WTC11 (cell line): ENCODE measurements around the gene ACOX3. TPM values are rescaled to one million over a fixed set of nuclear protein-coding genes. Genes with fewer than 3 reads are reported as not detected.

Source experiments
- ATAC-seq: fragments of 200-7000 bp; cut with Tn5 transposase; 2 replicates; pipeline ENCODE4 v1.10.0; 2021; ENCODE audit warnings: mild to moderate bottlenecking, moderate library complexity
- CTCF ChIA-PET: fragments of 300-600 bp; sonication (Branson Sonifier 250); formaldehyde crosslinking; loops from one replicate; lab custom pipeline; 2021; ENCODE audit warnings: antibody characterized with exemption; lab: Charles Lee
- POLR2A ChIA-PET: fragments of 350-600 bp; sonication (Branson Sonifier 250); formaldehyde crosslinking; loops from one replicate; lab custom pipeline; 2021; ENCODE audit warnings: antibody characterized with exemption; lab: Charles Lee
- DNase-seq: peaks from one replicate; pipeline ENCODE4 v3.0.0; 2021; ENCODE audit warnings: low spot score
- H3K27ac Mint-ChIP-seq: 2 replicates; pipeline ENCODE4 v1.8.0; 2021; ENCODE audit warnings: mixed read lengths
- H3K27me3 Mint-ChIP-seq: 2 replicates; pipeline ENCODE4 v1.8.0; 2021; ENCODE audit warnings: low read depth, mild to moderate bottlenecking, moderate library complexity, mixed read lengths
- H3K36me3 Mint-ChIP-seq: 2 replicates; pipeline ENCODE4 v1.8.0; 2021; ENCODE audit warnings: mixed read lengths
- H3K4me1 Mint-ChIP-seq: 2 replicates; pipeline ENCODE4 v1.8.0; 2022; ENCODE audit warnings: mixed read lengths
- H3K4me3 Mint-ChIP-seq: 2 replicates; pipeline ENCODE4 v1.8.0; 2021; ENCODE audit warnings: mild to moderate bottlenecking, moderate library complexity, mixed read lengths
- H3K9me3 Mint-ChIP-seq: 2 replicates; pipeline ENCODE4 v1.8.0; 2021; ENCODE audit warnings: mixed read lengths
- EMX1 ChIP-seq: fragments of 250-450 bp; sonication (Bioruptor Pico); IDR thresholded peaks from 2 replicates; pipeline ENCODE4 v1.8.0; 2021; ENCODE audit warnings: mild to moderate bottlenecking
- FOXK1 ChIP-seq: sonication (generic); formaldehyde crosslinking; IDR thresholded peaks from 2 replicates; pipeline ENCODE4 v1.8.0; 2022; ENCODE audit warnings: mild to moderate bottlenecking, moderate library complexity, missing genetic modification reagents
- GABPB1 ChIP-seq: sonication (generic); formaldehyde crosslinking; IDR thresholded peaks from 2 replicates; pipeline ENCODE4 v1.8.1; 2023; ENCODE audit warnings: mild to moderate bottlenecking, missing genetic modification reagents
- GRHL2 ChIP-seq: fragments of 250-450 bp; sonication (Bioruptor Pico); IDR thresholded peaks from 2 replicates; pipeline ENCODE4 v1.8.0; 2022; ENCODE audit warnings: mild to moderate bottlenecking, moderate library complexity; ENCODE audit not compliant: insufficient replicate concordance, severe bottlenecking
- KAT7 ChIP-seq: sonication (generic); formaldehyde crosslinking; IDR thresholded peaks from 2 replicates; pipeline ENCODE4 v1.8.1; 2023; ENCODE audit warnings: missing genetic modification reagents, mild to moderate bottlenecking, borderline replicate concordance
- MXD4 ChIP-seq: fragments of 250-450 bp; sonication (Bioruptor Pico); IDR thresholded peaks from 2 replicates; pipeline ENCODE4 v1.8.0; 2021; ENCODE audit warnings: mild to moderate bottlenecking, moderate library complexity, borderline replicate concordance
- NR1H2 ChIP-seq: sonication (generic); formaldehyde crosslinking; IDR thresholded peaks from 2 replicates; pipeline ENCODE4 v1.9.0; 2021; ENCODE audit warnings: mild to moderate bottlenecking, moderate library complexity, missing genetic modification reagents
- OVOL2 ChIP-seq: fragments of 250-450 bp; sonication (Bioruptor Pico); IDR thresholded peaks from 2 replicates; pipeline ENCODE4 v1.9.0; 2021; ENCODE audit warnings: mild to moderate bottlenecking, borderline replicate concordance
- PRDM15 ChIP-seq: sonication (generic); formaldehyde crosslinking; IDR thresholded peaks from 2 replicates; pipeline ENCODE4 v1.8.0; 2022; ENCODE audit warnings: missing genetic modification reagents
- RORB ChIP-seq: fragments of 250-450 bp; sonication (Bioruptor Pico); IDR thresholded peaks from 2 replicates; pipeline ENCODE4 v1.9.0; 2021; ENCODE audit warnings: mild to moderate bottlenecking
- TCF7 ChIP-seq: sonication (generic); formaldehyde crosslinking; IDR thresholded peaks from 2 replicates; pipeline ENCODE4 v1.8.0; 2022; ENCODE audit warnings: mild to moderate bottlenecking, low read depth, missing genetic modification reagents, moderate library complexity
- TEAD4 ChIP-seq: sonication (generic); formaldehyde crosslinking; IDR thresholded peaks from 2 replicates; pipeline ENCODE4 v1.8.0; 2022; ENCODE audit warnings: mild to moderate bottlenecking, missing genetic modification reagents
- ZBTB21 ChIP-seq: sonication (generic); formaldehyde crosslinking; IDR thresholded peaks from 2 replicates; pipeline ENCODE4 v1.8.1; 2023; ENCODE audit warnings: mild to moderate bottlenecking, missing genetic modification reagents, borderline replicate concordance
- ZNF263 ChIP-seq: sonication (generic); formaldehyde crosslinking; IDR thresholded peaks from 2 replicates; pipeline ENCODE4 v1.8.1; 2022; ENCODE audit warnings: low read depth, mild to moderate bottlenecking, moderate library complexity, missing genetic modification reagents
- ZNF317 ChIP-seq: sonication (generic); formaldehyde crosslinking; IDR thresholded peaks from 2 replicates; pipeline ENCODE4 v1.8.1; 2023; ENCODE audit warnings: low read depth, mild to moderate bottlenecking, moderate library complexity, missing genetic modification reagents, borderline replicate concordance
- total RNA-seq: library from RNA; stranded (reverse); gene quantifications from 3 replicates; pipeline ENCODE4 v1.2.3, GENCODE V29; 2021
- TF ChIP-seq, protein P1 (sequence below): fragments of 250-450 bp; sonication (Bioruptor Pico); IDR thresholded peaks from 2 replicates; pipeline ENCODE4 v1.8.0; 2021; ENCODE audit warnings: mild to moderate bottlenecking
- TF ChIP-seq, protein P2 (sequence below): sonication (generic); formaldehyde crosslinking; conservative IDR thresholded peaks from 2 replicates; pipeline ENCODE4 v1.8.1; 2023; ENCODE audit warnings: mild to moderate bottlenecking, low read depth, missing genetic modification reagents, moderate library complexity
- TF ChIP-seq, protein P3 (sequence below): sonication (generic); formaldehyde crosslinking; IDR thresholded peaks from 2 replicates; pipeline ENCODE4 v1.8.0; 2023; ENCODE audit warnings: missing genetic modification reagents
- TF ChIP-seq, protein P4 (sequence below): fragments of 200-600 bp; IDR thresholded peaks from 2 replicates; pipeline ENCODE4 v1.8.0; 2022; ENCODE audit warnings: antibody characterized with exemption
- TF ChIP-seq, protein P5 (sequence below): sonication (generic); formaldehyde crosslinking; IDR thresholded peaks from 2 replicates; pipeline ENCODE4 v1.8.0; 2022; ENCODE audit warnings: mild to moderate bottlenecking, missing genetic modification reagents

The ACOX3 gene
- total RNA-seq, 1 experiment from 2014 or later = 10.7 TPM

DNA sequence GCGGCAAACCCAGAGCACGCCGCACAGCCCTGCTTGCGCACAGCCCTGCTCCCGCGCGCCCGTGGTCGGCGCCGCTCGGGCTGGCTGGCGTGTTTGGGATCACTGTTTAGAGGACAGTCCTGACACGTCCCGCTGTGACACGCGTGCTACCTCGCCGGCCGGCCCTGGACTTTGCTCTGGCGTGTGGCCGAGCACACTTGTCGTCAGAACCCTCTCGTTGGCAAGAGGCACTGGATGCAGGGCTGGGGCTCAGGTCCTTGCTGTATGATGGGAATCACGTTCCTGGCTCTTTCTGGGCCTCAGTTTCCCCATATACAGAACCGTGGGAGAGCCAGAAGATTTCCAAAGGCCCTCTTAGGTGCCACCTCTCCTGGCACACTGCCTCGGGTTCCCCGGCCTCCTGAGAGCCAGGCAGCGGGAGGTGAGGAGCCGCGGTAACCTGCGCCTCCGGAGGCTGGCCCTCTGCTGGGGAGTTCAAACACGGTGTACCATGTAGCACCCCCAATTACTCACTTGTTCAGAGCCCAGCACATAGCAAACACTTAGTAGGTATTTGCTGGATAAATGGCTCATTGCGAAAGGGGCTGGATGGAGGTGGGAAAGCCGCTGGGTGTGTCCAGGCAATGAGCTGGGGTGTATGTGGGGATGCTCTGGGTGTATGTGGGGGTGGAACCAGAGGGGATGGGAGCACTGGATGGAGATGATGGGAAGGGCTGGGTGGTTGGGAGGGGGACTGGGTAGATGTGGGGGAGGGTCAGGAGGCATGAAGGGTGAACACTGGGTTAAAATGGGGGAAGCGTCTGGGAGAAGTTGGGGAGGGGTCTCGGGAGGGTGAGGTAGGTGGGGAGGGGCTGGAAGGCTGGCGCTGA lies 94.3 kb downstream of the ACOX3 start:
- DNase-seq = no peak
- ATAC-seq = no peak
- TF ChIP-seq ZNF263 (CRISPR knock-in tag) (no peak), ZNF317 (CRISPR knock-in tag) (no peak), EMX1 (no peak), RORB (CRISPR knock-in tag) (no peak), TCF7 (CRISPR knock-in tag) (no peak), TEAD4 (CRISPR knock-in tag) (no peak), PRDM15 (CRISPR knock-in tag) (no peak), ZBTB21 (CRISPR knock-in tag) (no peak), GABPB1 (CRISPR knock-in tag) (no peak), GRHL2 (CRISPR knock-in tag) (no peak), OVOL2 (CRISPR knock-in tag) (no peak)
- TF ChIP-seq, protein P1, sequence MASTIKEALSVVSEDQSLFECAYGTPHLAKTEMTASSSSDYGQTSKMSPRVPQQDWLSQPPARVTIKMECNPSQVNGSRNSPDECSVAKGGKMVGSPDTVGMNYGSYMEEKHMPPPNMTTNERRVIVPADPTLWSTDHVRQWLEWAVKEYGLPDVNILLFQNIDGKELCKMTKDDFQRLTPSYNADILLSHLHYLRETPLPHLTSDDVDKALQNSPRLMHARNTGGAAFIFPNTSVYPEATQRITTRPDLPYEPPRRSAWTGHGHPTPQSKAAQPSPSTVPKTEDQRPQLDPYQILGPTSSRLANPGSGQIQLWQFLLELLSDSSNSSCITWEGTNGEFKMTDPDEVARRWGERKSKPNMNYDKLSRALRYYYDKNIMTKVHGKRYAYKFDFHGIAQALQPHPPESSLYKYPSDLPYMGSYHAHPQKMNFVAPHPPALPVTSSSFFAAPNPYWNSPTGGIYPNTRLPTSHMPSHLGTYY = no peak
- TF ChIP-seq, protein P2, sequence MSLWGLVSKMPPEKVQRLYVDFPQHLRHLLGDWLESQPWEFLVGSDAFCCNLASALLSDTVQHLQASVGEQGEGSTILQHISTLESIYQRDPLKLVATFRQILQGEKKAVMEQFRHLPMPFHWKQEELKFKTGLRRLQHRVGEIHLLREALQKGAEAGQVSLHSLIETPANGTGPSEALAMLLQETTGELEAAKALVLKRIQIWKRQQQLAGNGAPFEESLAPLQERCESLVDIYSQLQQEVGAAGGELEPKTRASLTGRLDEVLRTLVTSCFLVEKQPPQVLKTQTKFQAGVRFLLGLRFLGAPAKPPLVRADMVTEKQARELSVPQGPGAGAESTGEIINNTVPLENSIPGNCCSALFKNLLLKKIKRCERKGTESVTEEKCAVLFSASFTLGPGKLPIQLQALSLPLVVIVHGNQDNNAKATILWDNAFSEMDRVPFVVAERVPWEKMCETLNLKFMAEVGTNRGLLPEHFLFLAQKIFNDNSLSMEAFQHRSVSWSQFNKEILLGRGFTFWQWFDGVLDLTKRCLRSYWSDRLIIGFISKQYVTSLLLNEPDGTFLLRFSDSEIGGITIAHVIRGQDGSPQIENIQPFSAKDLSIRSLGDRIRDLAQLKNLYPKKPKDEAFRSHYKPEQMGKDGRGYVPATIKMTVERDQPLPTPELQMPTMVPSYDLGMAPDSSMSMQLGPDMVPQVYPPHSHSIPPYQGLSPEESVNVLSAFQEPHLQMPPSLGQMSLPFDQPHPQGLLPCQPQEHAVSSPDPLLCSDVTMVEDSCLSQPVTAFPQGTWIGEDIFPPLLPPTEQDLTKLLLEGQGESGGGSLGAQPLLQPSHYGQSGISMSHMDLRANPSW (CRISPR knock-in tag) = no peak
- Mint-ChIP-seq H3K27ac (no peak overlapping the region), H3K4me1 (peaks cover 13% of the 10 kb centered on the region), H3K27me3 (peaks cover 11% of the 10 kb centered on the region), H3K4me3 (no peak overlapping the region), H3K36me3 (no peaks in the 10 kb centered on the region), H3K9me3 (no peaks in the 10 kb centered on the region)
- POLR2A ChIA-PET = no interaction called here
- CTCF ChIA-PET = interaction anchor here (0.6 to 1.2 kb wide), 3 partner anchors 26 to 110 kb away, joined by 3 to 8 read pairs (median 3); no protein-coding TSS in a partner anchor

DNA sequence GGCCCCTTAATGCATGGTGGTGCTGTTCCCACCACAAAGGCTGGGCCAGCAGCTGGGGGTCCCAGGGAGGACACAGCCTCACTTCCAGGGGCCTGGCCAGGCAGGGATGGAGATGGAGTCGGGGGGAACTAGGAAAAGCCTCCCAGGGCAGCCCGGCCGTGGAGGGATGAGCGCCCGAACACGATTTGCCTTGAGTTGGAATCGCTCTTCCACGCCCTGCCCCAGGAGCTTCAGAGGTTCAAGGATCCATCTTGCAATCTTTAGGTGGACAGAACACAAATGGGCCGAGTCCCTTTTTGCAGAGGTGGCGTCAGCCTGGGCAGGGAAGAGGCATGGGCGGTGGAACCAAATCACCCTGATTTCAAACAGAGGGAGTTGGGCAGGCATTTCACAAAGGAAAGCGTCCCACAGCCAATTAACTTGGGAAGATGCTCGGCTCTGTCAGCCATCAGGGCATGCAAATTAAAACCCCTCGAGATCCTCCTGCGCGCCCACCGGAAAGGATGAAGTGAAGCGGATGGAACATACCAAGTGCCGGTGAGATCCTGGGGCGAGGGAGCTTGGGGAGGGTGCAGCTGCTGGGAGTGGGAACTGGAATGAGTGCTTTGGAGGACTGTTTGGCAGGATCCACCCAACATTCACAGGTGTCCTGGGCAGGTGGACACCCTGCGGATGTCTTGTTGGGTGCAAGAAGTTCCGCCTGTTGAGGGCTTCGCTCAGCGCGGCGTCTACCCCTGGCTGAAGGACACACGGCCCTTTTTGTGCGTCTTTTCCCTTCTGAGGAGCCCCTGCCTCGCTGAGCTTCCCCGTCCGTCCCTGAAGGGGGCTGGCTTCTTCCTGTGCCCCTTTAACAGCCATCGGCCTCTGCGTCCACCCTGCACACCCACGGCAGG lies 95.2 kb downstream of the ACOX3 start:
- Mint-ChIP-seq H3K4me1 (peaks cover 10% of the 10 kb centered on the region), H3K27ac (peak overlapping the region; percentile 60; the same call in 1 of the 2 replicates), H3K4me3 (no peak overlapping the region), H3K27me3 (peaks cover 5% of the 10 kb centered on the region; the same call in 1 of the 2 replicates), H3K36me3 (no peaks in the 10 kb centered on the region), H3K9me3 (no peaks in the 10 kb centered on the region)
- ChIA-PET CTCF (interaction anchor here (1.2 to 5.4 kb wide), 2 partner anchors 25 to 78 kb away, joined by 3 to 39 read pairs; no protein-coding TSS in a partner anchor), POLR2A (no interaction called here)
- ATAC-seq (no peak), DNase-seq (no peak)
- TF ChIP-seq, protein P3, sequence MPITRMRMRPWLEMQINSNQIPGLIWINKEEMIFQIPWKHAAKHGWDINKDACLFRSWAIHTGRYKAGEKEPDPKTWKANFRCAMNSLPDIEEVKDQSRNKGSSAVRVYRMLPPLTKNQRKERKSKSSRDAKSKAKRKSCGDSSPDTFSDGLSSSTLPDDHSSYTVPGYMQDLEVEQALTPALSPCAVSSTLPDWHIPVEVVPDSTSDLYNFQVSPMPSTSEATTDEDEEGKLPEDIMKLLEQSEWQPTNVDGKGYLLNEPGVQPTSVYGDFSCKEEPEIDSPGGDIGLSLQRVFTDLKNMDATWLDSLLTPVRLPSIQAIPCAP = no peak
- TF ChIP-seq MXD4 (no peak), FOXK1 (CRISPR knock-in tag) (no peak), TEAD4 (CRISPR knock-in tag) (no peak), NR1H2 (CRISPR knock-in tag) (no peak), KAT7 (CRISPR knock-in tag) (no peak)
- TF ChIP-seq, protein P4, sequence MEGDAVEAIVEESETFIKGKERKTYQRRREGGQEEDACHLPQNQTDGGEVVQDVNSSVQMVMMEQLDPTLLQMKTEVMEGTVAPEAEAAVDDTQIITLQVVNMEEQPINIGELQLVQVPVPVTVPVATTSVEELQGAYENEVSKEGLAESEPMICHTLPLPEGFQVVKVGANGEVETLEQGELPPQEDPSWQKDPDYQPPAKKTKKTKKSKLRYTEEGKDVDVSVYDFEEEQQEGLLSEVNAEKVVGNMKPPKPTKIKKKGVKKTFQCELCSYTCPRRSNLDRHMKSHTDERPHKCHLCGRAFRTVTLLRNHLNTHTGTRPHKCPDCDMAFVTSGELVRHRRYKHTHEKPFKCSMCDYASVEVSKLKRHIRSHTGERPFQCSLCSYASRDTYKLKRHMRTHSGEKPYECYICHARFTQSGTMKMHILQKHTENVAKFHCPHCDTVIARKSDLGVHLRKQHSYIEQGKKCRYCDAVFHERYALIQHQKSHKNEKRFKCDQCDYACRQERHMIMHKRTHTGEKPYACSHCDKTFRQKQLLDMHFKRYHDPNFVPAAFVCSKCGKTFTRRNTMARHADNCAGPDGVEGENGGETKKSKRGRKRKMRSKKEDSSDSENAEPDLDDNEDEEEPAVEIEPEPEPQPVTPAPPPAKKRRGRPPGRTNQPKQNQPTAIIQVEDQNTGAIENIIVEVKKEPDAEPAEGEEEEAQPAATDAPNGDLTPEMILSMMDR = no peak
- TF ChIP-seq, protein P5, sequence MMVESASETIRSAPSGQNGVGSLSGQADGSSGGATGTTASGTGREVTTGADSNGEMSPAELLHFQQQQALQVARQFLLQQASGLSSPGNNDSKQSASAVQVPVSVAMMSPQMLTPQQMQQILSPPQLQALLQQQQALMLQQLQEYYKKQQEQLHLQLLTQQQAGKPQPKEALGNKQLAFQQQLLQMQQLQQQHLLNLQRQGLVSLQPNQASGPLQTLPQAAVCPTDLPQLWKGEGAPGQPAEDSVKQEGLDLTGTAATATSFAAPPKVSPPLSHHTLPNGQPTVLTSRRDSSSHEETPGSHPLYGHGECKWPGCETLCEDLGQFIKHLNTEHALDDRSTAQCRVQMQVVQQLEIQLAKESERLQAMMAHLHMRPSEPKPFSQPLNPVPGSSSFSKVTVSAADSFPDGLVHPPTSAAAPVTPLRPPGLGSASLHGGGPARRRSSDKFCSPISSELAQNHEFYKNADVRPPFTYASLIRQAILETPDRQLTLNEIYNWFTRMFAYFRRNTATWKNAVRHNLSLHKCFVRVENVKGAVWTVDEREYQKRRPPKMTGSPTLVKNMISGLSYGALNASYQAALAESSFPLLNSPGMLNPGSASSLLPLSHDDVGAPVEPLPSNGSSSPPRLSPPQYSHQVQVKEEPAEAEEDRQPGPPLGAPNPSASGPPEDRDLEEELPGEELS = no peak
